Measurements from ENCODE around the gene LRRC4B.

The LRRC4B gene

DNA sequence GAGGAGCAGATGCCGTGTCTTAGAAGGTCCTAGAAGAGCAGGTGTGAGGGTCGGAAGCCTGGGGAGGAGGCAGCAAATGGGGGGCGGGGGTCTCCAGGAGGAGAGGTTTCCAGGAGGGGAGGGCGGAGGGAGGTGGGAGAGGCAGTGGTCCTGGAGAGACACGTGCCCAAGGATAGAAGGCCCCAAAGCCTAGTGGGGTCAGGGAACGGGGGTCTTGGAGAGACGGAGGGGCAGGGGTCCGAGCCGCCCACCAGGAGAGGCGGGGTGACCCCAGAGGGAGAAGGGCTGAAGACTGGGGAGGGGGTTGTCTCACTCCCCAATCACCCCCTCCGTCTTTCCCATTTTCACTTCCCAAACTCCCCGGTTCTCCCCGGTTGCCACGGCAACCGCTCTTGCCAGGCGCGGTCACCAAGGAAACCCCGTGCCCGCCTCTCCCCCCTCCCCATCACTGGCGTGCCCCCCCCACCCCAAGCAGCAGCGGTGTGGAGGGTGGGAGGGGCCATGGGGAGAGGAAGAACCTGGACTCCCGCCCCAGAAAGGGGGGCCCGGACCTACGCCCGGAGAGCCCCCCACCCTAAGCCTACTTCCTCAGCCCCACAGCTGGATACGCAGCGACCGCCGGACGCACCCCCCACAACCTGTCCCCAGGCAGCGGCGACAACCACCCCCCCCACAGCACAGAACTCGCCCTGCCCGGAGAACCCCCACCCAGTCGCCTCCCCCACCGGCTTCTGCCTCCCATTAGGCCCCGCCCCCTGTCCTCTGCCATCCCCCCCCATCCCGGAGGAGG, 988 bp downstream of the LRRC4B start:
- no peak for DNase-seq (ENCODE audit: low read depth)
- TF ChIP-seq, protein P1, sequence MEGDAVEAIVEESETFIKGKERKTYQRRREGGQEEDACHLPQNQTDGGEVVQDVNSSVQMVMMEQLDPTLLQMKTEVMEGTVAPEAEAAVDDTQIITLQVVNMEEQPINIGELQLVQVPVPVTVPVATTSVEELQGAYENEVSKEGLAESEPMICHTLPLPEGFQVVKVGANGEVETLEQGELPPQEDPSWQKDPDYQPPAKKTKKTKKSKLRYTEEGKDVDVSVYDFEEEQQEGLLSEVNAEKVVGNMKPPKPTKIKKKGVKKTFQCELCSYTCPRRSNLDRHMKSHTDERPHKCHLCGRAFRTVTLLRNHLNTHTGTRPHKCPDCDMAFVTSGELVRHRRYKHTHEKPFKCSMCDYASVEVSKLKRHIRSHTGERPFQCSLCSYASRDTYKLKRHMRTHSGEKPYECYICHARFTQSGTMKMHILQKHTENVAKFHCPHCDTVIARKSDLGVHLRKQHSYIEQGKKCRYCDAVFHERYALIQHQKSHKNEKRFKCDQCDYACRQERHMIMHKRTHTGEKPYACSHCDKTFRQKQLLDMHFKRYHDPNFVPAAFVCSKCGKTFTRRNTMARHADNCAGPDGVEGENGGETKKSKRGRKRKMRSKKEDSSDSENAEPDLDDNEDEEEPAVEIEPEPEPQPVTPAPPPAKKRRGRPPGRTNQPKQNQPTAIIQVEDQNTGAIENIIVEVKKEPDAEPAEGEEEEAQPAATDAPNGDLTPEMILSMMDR (conservative IDR thresholded peaks at IDR 0.05; ENCODE audit: control insufficient read depth, insufficient read depth, low read depth, low read length): no peak
- H3K4me3 ChIP-seq (ENCODE audit: control insufficient read depth, low read depth, low read length): no peak overlapping the region

DNA sequence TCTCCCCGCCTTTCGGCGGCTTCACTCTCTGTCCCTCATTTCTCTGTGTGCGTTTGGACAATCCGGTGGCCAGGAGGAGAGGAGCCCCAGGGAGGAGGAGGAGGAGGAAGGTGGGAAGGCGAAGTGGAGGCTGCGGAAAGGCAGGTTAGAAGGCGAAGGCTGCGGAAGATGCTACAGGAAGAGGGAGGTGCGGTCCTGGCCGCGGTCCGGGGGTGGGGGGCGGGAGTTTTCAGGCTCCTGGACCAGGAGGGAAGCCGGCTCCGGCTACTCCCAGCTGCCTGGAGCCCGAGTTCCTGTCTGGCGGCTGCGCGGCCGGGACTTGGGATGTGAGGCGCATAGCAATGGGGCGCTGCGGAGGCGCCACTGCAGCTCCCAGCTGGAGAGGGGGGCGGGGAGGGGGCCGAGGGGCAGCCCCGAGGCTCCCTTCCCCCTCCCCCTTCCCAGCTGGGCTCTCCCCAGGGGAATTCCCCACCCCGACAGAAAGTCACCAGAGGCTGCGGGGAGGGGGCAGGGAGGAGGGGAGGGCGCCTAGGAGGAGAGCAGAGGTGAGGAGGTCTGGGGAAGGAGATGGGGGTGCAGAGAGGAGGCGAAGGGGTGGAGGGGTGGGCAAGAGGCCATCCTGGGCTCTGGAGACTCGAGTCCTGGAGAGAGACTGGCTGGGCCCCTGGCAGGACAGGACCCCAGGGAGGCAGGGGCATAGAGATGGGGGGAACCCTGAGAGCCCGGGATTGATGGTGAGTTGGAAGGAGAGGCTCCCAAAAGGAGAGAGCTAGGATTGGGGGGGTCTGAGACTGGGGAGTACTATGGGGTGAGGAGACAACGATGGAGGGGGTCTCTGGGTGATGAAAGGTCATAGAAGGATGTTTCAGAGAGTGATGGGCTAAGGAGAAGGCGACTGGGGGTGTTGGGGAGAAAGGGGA, 2.0 kb downstream of the LRRC4B start:
- TF ChIP-seq, protein P1 (conservative IDR thresholded peaks at IDR 0.05; ENCODE audit: control insufficient read depth, insufficient read depth, low read depth, low read length): no peak
- no peak for DNase-seq (ENCODE audit: low read depth)
- H3K4me3 ChIP-seq (ENCODE audit: control insufficient read depth, low read depth, low read length): no peak overlapping the region

DNA sequence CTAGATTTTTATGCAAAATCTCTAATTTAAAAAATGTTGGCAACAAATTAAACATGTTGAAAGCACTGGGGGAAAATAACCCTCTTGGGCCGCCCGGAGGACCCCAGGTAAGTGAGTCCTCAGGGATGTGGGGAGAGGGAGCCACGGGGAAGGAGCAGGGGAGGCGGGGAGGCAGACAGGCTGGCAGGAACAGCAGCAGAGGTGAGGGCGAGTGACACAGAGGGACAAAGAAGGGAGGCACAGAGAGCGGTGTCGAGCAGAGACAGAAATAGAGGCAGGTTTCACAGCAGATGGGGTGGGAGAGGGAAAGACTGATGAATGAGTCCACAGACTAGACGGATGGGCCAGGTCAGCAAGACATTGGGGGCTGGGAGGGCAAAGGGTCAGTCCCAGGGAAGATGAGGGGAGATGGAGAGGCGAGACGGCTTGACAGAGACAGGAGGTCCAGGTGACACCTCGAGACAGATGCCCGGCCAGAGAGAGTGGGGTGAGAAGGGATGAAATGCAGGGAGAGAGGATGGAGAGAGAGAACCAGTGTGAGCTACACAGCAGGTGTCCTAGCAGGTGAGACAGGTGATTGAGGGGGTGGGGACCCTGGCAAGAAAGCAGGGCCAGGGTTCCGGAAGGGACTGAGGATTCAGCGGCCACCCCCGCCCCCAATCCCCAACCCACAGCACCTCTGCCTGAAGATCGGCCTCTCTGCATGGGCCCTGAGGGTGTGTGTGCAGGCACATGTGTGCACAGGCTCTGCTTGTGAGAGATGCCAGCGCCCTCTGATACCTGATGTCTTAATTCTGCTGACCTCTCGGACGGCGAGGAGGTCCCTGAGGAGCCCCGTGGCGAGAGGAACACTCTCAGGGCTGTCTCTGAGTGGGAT, 3.8 kb downstream of the LRRC4B start:
- TF ChIP-seq, protein P1 (conservative IDR thresholded peaks at IDR 0.05; ENCODE audit: control insufficient read depth, insufficient read depth, low read depth, low read length): no peak
- no peak overlapping the region for H3K4me3 ChIP-seq (ENCODE audit: control insufficient read depth, low read depth, low read length)
- no peak for DNase-seq (ENCODE audit: low read depth)

DNA sequence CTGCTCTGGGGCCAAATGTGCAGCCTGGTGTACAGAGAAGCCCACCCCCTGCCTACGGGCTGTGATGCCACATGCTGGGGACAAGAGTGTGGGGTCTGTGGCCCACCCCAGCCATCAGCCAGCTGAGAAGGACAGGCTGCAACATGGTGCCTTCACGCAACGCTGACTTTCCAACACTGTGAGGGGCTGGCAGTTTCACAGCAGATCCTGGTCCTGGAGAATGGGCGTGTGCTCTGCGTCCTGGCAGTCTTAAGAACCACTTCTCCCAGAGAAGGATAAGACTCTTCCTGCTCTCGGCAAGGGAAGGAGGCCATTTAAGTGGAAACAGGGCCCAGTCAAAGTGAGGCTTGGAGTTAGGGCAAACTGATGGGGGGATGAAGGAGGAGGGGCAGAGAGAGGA, 4.6 kb downstream of the LRRC4B start:
- TF ChIP-seq, protein P1 (conservative IDR thresholded peaks at IDR 0.05; ENCODE audit: control insufficient read depth, insufficient read depth, low read depth, low read length): no peak

DNA sequence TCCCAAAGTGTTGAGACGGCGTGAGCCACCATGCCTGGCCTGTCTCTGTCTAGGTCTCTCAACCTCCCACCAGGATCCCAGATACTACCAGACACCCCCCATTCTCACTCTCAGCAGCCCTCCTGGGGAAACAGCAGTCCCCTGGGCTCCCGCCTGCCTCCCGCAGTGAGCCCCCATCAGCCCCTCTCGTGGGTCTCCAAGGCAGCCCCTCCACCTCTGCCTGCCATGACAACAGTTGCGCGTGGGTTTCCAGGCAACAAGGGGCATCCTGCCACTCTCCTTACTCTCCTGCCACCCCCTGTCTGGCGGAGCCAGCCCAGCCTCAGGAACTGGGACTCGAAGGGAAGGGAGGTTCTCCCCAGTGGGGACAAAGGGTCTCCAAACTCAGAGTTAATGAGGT, 5.2 kb downstream of the LRRC4B start:
- TF ChIP-seq, protein P1 (conservative IDR thresholded peaks at IDR 0.05; ENCODE audit: control insufficient read depth, insufficient read depth, low read depth, low read length): no peak
- no peak overlapping the region for H3K4me3 ChIP-seq (ENCODE audit: control insufficient read depth, low read depth, low read length)
- DNase-seq (ENCODE audit: low read depth): no peak

More for the DNA sequence above, 4.6 kb downstream of the LRRC4B start:
- no peak overlapping the region for H3K4me3 ChIP-seq (ENCODE audit: control insufficient read depth, low read depth, low read length)
- DNase-seq (ENCODE audit: low read depth): no peak

DNA sequence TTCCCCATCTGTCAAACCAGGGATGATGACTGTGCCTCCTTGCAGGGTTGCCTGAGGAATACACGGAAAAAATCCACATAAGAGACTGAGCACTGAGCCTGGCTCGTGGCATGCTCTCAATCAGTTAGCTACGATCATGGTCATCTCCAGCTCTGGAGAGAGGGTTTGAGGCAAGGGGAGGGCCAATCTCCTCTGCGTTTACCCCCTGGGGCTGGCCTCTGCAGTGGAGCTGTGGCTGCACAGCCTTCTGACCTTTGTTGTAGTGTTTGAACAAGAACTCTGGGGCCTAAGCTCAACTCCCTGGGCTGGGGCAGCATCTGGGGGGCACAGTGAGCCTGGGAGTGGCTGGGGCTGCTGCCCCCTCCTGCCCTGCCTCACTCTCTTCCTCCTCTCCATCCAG, 5.9 kb downstream of the LRRC4B start:
- no peak overlapping the region for H3K4me3 ChIP-seq (ENCODE audit: control insufficient read depth, low read depth, low read length)
- DNase-seq (ENCODE audit: low read depth): no peak
- TF ChIP-seq, protein P1 (conservative IDR thresholded peaks at IDR 0.05; ENCODE audit: control insufficient read depth, insufficient read depth, low read depth, low read length): no peak
